Testis (tissue), 3 donors: ENCODE measurements around the gene GABRD. TPM values are rescaled to one million over a fixed set of nuclear protein-coding genes. Genes with fewer than 3 reads are reported as not detected.

Experiments
- DNase-seq: peaks from one replicate; pipeline ENCODE4 v3.0.0-alpha.2; 2019
- H3K27ac ChIP-seq, 2 donors: fragments of 200-600 bp; sonication (generic); one replicate each; pipeline ENCODE4 v1.5.1; 2019
- H3K27me3 ChIP-seq: fragments of 200-600 bp; sonication (generic); one replicate; pipeline ENCODE4 v1.5.1; 2019
- H3K36me3 ChIP-seq: fragments of 200-600 bp; sonication (generic); one replicate; pipeline ENCODE4 v1.5.1; 2017; ENCODE audit warnings: low read depth; ENCODE audit errors: missing control alignments
- H3K4me1 ChIP-seq: fragments of 200-600 bp; sonication (generic); one replicate; pipeline ENCODE4 v1.5.1; 2019
- H3K4me3 ChIP-seq, 2 donors: fragments of 200-600 bp; sonication (generic); one replicate each; pipeline ENCODE4 v1.5.1; 2017 to 2019
- H3K9me3 ChIP-seq: fragments of 200-600 bp; sonication (generic); one replicate; pipeline ENCODE4 v1.5.1; 2017
- CTCF ChIP-seq, 3 experiments: fragments of 450-650 bp in 2 of 3; fragments of 200-600 bp in 1 of 3; sonication (generic) in 1 of 3; IDR thresholded peaks; one replicate each; pipeline ENCODE4 v1.5.1; 2016 to 2019; ENCODE audit warnings: antibody characterized with exemption in 3 of 3, mild to moderate bottlenecking in 2 of 3, moderate library complexity in 1 of 3
- POLR2A ChIP-seq: fragments of 450-650 bp; IDR thresholded peaks from one replicate; pipeline ENCODE4 v1.6.1; 2017; ENCODE audit warnings: antibody characterized with exemption, mild to moderate bottlenecking, moderate library complexity
- WGBS, 2 donors: methylation state at CpG; one replicate each; pipeline ENCODE4 v1.1.5; 2018; 5-methylcytosine and 5-hydroxymethylcytosine counted together
- intact Hi-C: fragments of 100-400 bp; cut with DNase I; formaldehyde crosslinking; loops from one replicate; pipeline ENCODE4 v1.15.1; 2023; ENCODE audit warnings: low total_unique reads
- polyA plus RNA-seq: library from polyadenylated mRNA; stranded (reverse); fragments of 350-450 nt; fragmentation: Illumina TruSeq; extraction: RNeasy Lipid Tissue Mini Kit (QIAGEN cat#74804); gene quantifications from one replicate; pipeline ENCODE4 v1.2.3, GENCODE V29; 2014; ENCODE audit warnings: low read depth, low replicate concordance; ENCODE audit not compliant: insufficient read depth
- total RNA-seq, 2 donors: library from RNA; depleted of rRNA; stranded (reverse); fragments of >200 nt; gene quantifications; one replicate each; pipeline ENCODE4 v1.2.3, GENCODE V29; 2016

The GABRD gene
- total and polyA plus RNA-seq, 3 donors from 2014 or later, result 7.8 to 18.1 (median 16.9) TPM

DNA sequence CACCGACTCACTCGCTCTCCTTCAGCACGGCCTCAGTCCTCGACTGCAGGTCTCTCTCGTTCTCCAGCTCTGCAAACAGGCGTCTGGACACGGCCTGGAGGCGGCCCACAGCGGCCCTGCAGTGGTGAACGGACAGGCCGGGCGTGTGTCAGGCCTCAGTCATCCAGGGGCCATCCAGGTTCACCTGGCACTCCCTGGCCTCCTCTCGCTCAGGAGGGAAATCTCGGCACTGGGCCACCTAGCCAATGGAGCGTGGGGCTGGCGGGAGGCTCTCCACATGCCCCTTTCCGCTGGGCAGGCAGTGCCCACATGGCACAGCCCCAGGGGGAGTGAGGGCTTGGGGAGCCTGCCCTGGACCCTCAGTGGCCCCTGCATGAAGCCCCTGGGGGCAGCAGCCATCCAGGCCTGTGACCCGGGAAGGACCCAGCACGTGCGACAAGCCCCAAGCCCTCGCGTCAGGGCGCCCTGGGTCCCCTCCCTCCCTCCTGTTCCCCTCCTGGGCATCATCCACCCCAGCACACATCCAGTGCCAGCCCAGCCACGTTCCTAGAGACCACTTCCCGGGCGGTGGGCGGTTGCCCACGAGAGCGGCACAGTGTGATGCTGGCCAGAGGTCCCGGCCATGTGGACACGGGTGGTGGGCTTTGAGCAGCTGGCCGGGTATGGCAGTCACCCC is 33.6 kb upstream of the GABRD start:
- intact Hi-C loops, result no loop called here
- TF ChIP-seq POLR2A, result no peak
- H3K36me3 ChIP-seq, result no peaks in the 10 kb centered on the region
- H3K9me3 ChIP-seq, result no peaks in the 10 kb centered on the region
- no peak overlapping the region for H3K4me3 ChIP-seq
- WGBS, 2 donors, result 89 to 93% methylated on average over 26 to 31 of the region's 32 CpGs
- no peak for DNase-seq
- H3K4me1 ChIP-seq, result peaks cover 16% of the 10 kb centered on the region
- no peak overlapping the region for H3K27ac ChIP-seq
- no peaks in the 10 kb centered on the region for H3K27me3 ChIP-seq

- Histone ChIP-seq H3K4me1 (peaks cover 21% of the 10 kb centered on the region), H3K36me3 (no peaks in the 10 kb centered on the region), H3K4me3 (no peak overlapping the region), H3K27ac (no peak overlapping the region), H3K27me3 (no peaks in the 10 kb centered on the region), H3K9me3 (no peaks in the 10 kb centered on the region)
- no peak for DNase-seq
- TF ChIP-seq POLR2A (no peak), CTCF (IDR thresholded peaks at IDR 0.05) (no peak)
- intact Hi-C loops, result no loop called here
- 90 to 95% methylated on average over 4 to 24 of the region's 24 CpGs for WGBS, 2 donors
These were observed 32.5 kb upstream of the GABRD start for GRCh38 chr1:1986451-1987141.

DNA sequence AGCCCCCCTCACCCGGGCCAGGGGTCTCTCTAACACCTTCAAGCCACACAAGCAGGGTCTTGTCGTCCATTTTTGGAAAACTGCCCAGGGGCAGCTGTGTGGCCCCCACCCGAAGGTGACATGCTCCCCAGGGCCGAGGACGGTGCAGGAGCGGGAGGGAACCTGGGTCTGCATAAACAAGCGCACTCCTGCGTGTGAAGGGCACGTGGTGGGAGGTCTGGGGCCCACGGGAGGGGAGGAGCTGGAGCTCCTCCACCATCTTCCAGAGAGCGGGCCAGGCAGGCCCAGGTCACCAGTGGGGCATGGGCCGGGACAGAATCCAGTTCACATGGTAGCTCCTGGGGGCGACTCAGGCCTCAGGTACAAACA is 32.0 kb upstream of the GABRD start:
- peaks cover 21% of the 10 kb centered on the region for H3K4me1 ChIP-seq
- H3K27ac ChIP-seq, result no peak overlapping the region
- no peak overlapping the region for H3K4me3 ChIP-seq
- WGBS, 2 donors, result 83 to 91% methylated on average over 7 to 13 of the region's 13 CpGs
- TF ChIP-seq CTCF (IDR thresholded peaks at IDR 0.05) (no peak), POLR2A (no peak)
- DNase-seq, result no peak
- H3K36me3 ChIP-seq, result no peaks in the 10 kb centered on the region
- H3K27me3 ChIP-seq, result no peaks in the 10 kb centered on the region
- no peaks in the 10 kb centered on the region for H3K9me3 ChIP-seq
- intact Hi-C loops, result no loop called here

- H3K27ac ChIP-seq, result no peak overlapping the region
- TF ChIP-seq POLR2A (no peak), CTCF (IDR thresholded peaks at IDR 0.05) (no peak)
- WGBS, 2 donors, result 69 to 70% methylated on average over 29 of the region's 29 CpGs
- no peaks in the 10 kb centered on the region for H3K27me3 ChIP-seq
- intact Hi-C loops, result no loop called here
- H3K4me3 ChIP-seq, result no peak overlapping the region
- no peak for DNase-seq
- peaks cover 21% of the 10 kb centered on the region for H3K4me1 ChIP-seq
- H3K36me3 ChIP-seq, result no peaks in the 10 kb centered on the region
- H3K9me3 ChIP-seq, result no peaks in the 10 kb centered on the region
These were observed 30.8 kb upstream of the GABRD start for GRCh38 chr1:1988061-1988945.

DNA sequence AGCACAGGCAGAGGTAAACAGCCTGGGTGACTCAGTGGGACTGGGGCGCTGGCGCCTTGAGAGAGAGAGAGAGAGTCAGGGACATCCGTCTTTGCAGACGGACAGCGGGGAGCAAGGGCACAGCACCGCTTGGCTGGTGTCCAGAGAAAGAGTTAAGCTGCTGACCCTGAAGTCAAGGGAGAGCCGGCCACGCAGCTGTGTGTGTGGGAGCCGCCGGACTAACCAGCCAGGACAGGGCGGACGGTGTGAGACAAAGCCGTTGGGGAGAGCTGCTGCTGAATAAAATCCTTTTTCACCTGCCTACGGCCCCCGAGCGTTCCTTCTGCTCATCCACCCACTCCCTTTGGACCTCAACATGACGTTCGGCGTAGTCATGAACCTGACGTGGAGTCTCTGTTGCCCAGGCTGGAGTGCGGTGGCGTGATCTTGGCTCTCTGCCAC is 30.0 kb upstream of the GABRD start:
- H3K4me1 ChIP-seq, result peaks cover 21% of the 10 kb centered on the region
- H3K36me3 ChIP-seq, result no peaks in the 10 kb centered on the region
- intact Hi-C loops, result no loop called here
- peak overlapping the region; percentile 52 to 75 for H3K27ac ChIP-seq
- no peaks in the 10 kb centered on the region for H3K27me3 ChIP-seq
- no peak overlapping the region for H3K4me3 ChIP-seq
- DNase-seq, result peak; percentile 93
- 28 to 47% methylated on average over 22 of the region's 22 CpGs for WGBS, 2 donors
- H3K9me3 ChIP-seq, result no peaks in the 10 kb centered on the region
- TF ChIP-seq CTCF (IDR thresholded peaks at IDR 0.05) (no peak), POLR2A (no peak)
